CD4-positive, alpha-beta T cell (primary cell): Measurements from ENCODE around the gene AGAP1. TPM values are rescaled to one million over a fixed set of nuclear protein-coding genes. Genes with fewer than 3 reads are reported as not detected.

Experiments used
- ATAC-seq: fragments of 200-7000 bp; cut with Tn5 transposase; one replicate; pipeline ENCODE4 v1.10.0; 2022; ENCODE audit warnings: mild to moderate bottlenecking; ENCODE audit not compliant: poor library complexity
- CTCF ChIA-PET: fragments of 350-600 bp; sonication (Branson Sonifier 250); formaldehyde crosslinking; loops from one replicate; lab custom pipeline; 2021; ENCODE audit warnings: antibody characterized with exemption, inconsistent platforms; lab: Charles Lee
- POLR2A ChIA-PET: fragments of 350-600 bp; sonication (Branson Sonifier 250); formaldehyde crosslinking; loops from one replicate; lab custom pipeline; 2021; ENCODE audit warnings: antibody characterized with exemption, inconsistent platforms; lab: Charles Lee
- DNase-seq, 14 experiments: peaks; one replicate each; pipeline ENCODE4 v3.0.0-alpha.2; 2013 to 2020; ENCODE audit warnings: mixed read lengths in 2 of 14
- H3K27ac ChIP-seq, 2 donors: one replicate each; pipeline versions ENCODE4 v1.5.1 to v1.7.0; 2013; ENCODE audit warnings: low read length in 2 of 2, low read depth in 1 of 2, mild to moderate bottlenecking in 1 of 2
- H3K27me3 ChIP-seq, 2 experiments: 1 replicate in 1 of 2; 2 replicates in 1 of 2; pipeline versions ENCODE4 v1.6.1 to v1.7.0; 2013; ENCODE audit warnings: low read length in 2 of 2, control low read depth in 1 of 2, mild to moderate bottlenecking in 1 of 2, moderate library complexity in 1 of 2; ENCODE audit not compliant: insufficient read depth in 2 of 2, control insufficient read depth in 1 of 2
- H3K36me3 ChIP-seq: one replicate; pipeline ENCODE4 v1.6.1; 2013; ENCODE audit warnings: low read length, control low read depth; ENCODE audit not compliant: insufficient read depth
- H3K4me1 ChIP-seq: one replicate; pipeline ENCODE4 v1.6.1; 2013; ENCODE audit warnings: low read length, control low read depth; ENCODE audit not compliant: insufficient read depth
- H3K4me3 ChIP-seq: one replicate; pipeline ENCODE4 v1.5.1; 2013; ENCODE audit warnings: mild to moderate bottlenecking, low read length, moderate library complexity
- H3K9me3 ChIP-seq, 2 experiments: 1 replicate in 1 of 2; 2 replicates in 1 of 2; pipeline versions ENCODE4 v1.6.1 to v1.7.0; 2013; ENCODE audit warnings: low read length in 2 of 2, mild to moderate bottlenecking in 2 of 2, control low read depth in 1 of 2, moderate library complexity in 1 of 2; ENCODE audit not compliant: control insufficient read depth in 1 of 2, insufficient read depth in 1 of 2
- H3K27ac Mint-ChIP-seq: one replicate; pipeline ENCODE4 v1.8.0; 2020; ENCODE audit warnings: mixed read lengths
- H3K27me3 Mint-ChIP-seq: one replicate; pipeline ENCODE4 v1.8.0; 2021; ENCODE audit warnings: mixed read lengths
- H3K36me3 Mint-ChIP-seq: one replicate; pipeline ENCODE4 v1.8.0; 2021; ENCODE audit warnings: low read depth, mixed read lengths
- H3K4me1 Mint-ChIP-seq: one replicate; pipeline ENCODE4 v1.8.0; 2021; ENCODE audit warnings: low read depth, mixed read lengths
- H3K4me3 Mint-ChIP-seq: one replicate; pipeline ENCODE4 v1.8.0; 2020; ENCODE audit warnings: mild to moderate bottlenecking, mixed read lengths
- H3K9me3 Mint-ChIP-seq: one replicate; pipeline ENCODE4 v1.8.0; 2020; ENCODE audit warnings: mixed read lengths
- intact Hi-C, 2 experiments: fragments of 100-400 bp; cut with DNase I in 1 of 2; cut with micrococcal nuclease in 1 of 2; formaldehyde crosslinking; loops; one replicate each; pipeline versions ENCODE4 v1.15.1 to v1.9.0; 2023 to 2025; cut with DNase I, micrococcal nuclease
- total RNA-seq, 174 experiments: library from RNA in 2 of 174; stranded (reverse) in 2 of 174; gene quantifications; one replicate each; pipeline ENCODE4 v1.2.3 and lab custom pipeline; 2021 to 2026
- TF ChIP-seq, protein P1 (sequence below): fragments of 200-600 bp; IDR thresholded peaks from one replicate; pipeline ENCODE4 v1.8.0; 2022; ENCODE audit warnings: antibody characterized with exemption, mild to moderate bottlenecking

The AGAP1 gene
- total RNA-seq, 2 experiments from 2014 or later = 2.6 to 3.1 TPM

DNA sequence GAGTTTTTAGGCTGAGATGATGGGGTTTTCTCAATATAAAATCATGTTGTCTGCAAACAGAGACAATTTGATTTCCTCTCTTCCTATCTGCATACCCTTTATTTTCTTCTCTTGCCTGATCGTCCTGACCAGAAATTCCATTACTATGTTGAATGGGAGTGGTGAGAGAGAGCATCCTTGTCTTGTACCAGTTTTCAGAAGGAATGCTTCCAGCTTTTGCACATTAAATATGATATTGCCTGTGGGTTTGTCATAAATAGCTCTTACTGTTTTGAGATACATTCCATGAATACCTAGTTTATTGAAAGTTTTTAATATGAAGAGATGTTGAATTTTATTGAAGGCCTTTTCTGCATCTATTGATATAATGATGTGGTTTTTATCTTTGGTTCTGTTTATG, 492.5 kb downstream of the AGAP1 start:
- ChIA-PET POLR2A (no interaction called here), CTCF (interaction anchor here (1.7 kb wide), 1 partner anchor 10 kb away, joined by 4 read pairs; no protein-coding TSS in a partner anchor)
- H3K36me3 Mint-ChIP-seq = no peaks in the 10 kb centered on the region
- Histone ChIP-seq H3K4me1 (no peaks in the 10 kb centered on the region), H3K4me3 (no peak overlapping the region), H3K9me3 (peaks cover 0 to 18% of the 10 kb centered on the region in 2 experiments), H3K27ac (no peak overlapping the region), H3K27me3 (no peaks in the 10 kb centered on the region), H3K36me3 (no peaks in the 10 kb centered on the region)
- H3K4me1 Mint-ChIP-seq = no peaks in the 10 kb centered on the region
- DNase-seq (no peak), ATAC-seq (no peak)
- intact Hi-C loops = no loop called here
- no peak overlapping the region for H3K27ac Mint-ChIP-seq
- TF ChIP-seq, protein P1, sequence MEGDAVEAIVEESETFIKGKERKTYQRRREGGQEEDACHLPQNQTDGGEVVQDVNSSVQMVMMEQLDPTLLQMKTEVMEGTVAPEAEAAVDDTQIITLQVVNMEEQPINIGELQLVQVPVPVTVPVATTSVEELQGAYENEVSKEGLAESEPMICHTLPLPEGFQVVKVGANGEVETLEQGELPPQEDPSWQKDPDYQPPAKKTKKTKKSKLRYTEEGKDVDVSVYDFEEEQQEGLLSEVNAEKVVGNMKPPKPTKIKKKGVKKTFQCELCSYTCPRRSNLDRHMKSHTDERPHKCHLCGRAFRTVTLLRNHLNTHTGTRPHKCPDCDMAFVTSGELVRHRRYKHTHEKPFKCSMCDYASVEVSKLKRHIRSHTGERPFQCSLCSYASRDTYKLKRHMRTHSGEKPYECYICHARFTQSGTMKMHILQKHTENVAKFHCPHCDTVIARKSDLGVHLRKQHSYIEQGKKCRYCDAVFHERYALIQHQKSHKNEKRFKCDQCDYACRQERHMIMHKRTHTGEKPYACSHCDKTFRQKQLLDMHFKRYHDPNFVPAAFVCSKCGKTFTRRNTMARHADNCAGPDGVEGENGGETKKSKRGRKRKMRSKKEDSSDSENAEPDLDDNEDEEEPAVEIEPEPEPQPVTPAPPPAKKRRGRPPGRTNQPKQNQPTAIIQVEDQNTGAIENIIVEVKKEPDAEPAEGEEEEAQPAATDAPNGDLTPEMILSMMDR = no peak
- no peak overlapping the region for H3K4me3 Mint-ChIP-seq
- H3K27me3 Mint-ChIP-seq = peaks cover 33% of the 10 kb centered on the region
- no peaks in the 10 kb centered on the region for H3K9me3 Mint-ChIP-seq

DNA sequence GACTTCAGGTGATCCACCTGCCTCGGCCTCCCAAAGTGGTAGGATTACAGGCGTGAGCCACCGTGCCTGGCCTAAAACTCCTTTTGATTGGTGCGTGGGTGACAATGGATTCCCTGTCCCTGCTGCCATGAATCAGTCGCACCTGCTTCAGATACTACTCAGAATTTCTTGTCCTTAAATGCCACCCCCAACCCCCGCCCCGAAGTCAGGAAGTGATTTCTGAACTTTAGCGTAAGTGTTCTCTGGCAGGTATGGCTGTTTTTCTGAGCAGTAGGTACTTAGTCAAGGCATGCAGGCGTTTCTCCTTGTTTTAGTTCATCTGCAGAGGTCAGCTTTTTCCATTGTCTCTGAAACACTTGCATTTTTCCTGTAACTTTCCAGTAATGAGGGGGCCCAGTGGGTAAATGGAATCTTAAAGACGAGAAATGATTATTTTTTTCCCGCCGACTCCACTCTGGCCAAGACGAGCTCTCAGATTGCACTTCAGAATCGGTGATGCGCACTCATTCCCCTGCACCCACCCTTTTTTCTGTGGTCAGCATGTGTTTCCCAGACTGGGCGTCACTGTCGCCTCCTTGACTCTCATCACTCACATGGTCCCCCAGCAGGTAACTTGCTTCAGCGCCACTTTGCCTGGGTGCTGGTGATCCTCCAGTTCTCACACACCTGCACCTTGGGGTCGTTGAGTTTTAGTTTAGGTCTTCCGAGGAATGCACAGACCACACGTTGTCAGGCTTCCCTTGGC, 494.6 kb downstream of the AGAP1 start:
- ATAC-seq (no peak), DNase-seq (no peak)
- intact Hi-C loops = no loop called here
- Histone ChIP-seq H3K9me3 (peaks cover 0 to 22% of the 10 kb centered on the region in 2 experiments), H3K27me3 (no peaks in the 10 kb centered on the region), H3K27ac (no peak overlapping the region), H3K4me3 (no peak overlapping the region), H3K36me3 (no peaks in the 10 kb centered on the region), H3K4me1 (no peaks in the 10 kb centered on the region)
- peaks cover 31% of the 10 kb centered on the region for H3K27me3 Mint-ChIP-seq
- H3K36me3 Mint-ChIP-seq = no peaks in the 10 kb centered on the region
- no peak overlapping the region for H3K27ac Mint-ChIP-seq
- no peak overlapping the region for H3K4me3 Mint-ChIP-seq
- POLR2A ChIA-PET = no interaction called here
- CTCF ChIA-PET = interaction anchor here (1.7 kb wide), 1 partner anchor 8 kb away, joined by 4 read pairs; no protein-coding TSS in a partner anchor
- TF ChIP-seq, protein P1 = no peak
- H3K4me1 Mint-ChIP-seq = no peaks in the 10 kb centered on the region
- H3K9me3 Mint-ChIP-seq = no peaks in the 10 kb centered on the region

DNA sequence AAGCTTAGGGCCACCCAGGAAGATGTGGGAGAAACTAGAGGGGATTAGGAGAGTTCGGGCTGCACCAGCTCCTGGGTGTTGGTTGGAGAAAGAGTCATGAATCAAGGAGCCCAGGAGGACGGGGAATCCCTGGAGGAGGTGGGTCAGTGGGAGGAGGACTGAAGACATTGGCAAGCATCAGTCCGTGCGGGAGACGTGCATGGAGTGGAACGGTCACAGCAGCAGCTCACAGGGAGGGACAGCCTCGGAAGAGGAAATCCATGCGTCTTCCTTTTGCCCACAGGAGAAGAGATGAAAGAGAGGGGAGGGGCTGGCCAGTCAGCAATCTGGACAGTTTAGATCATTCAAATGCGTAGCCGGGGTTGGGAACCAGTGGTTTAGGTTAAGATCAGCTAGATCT, 495.7 kb downstream of the AGAP1 start:
- Mint-ChIP-seq H3K36me3 (no peaks in the 10 kb centered on the region), H3K9me3 (no peaks in the 10 kb centered on the region), H3K27me3 (peaks cover 28% of the 10 kb centered on the region), H3K27ac (no peak overlapping the region), H3K4me3 (no peak overlapping the region), H3K4me1 (no peaks in the 10 kb centered on the region)
- CTCF ChIA-PET = no interaction called here
- Histone ChIP-seq H3K36me3 (no peaks in the 10 kb centered on the region), H3K27ac (no peak overlapping the region), H3K4me1 (no peaks in the 10 kb centered on the region), H3K4me3 (no peak overlapping the region), H3K9me3 (peaks cover 0 to 22% of the 10 kb centered on the region in 2 experiments), H3K27me3 (no peaks in the 10 kb centered on the region)
- TF ChIP-seq, protein P1 = no peak
- DNase-seq (no peak), ATAC-seq (no peak)
- POLR2A ChIA-PET = no interaction called here
- intact Hi-C loops = no loop called here
